NT2/D1 (cell line): ENCODE measurements around the gene RNF181.

Experiments used
- YY1 ChIP-seq: IDR thresholded peaks from 2 replicates; pipeline ENCODE4 v1.6.1; 2011; ENCODE audit not compliant: insufficient read length, insufficient read depth
- ZNF274 ChIP-seq: IDR thresholded peaks from 2 replicates; pipeline ENCODE4 v1.6.1; 2011; ENCODE audit warnings: mild to moderate bottlenecking, low read depth, low read length

GRCh38 chr2:85579266-85579935 is 16.1 kb upstream of the RNF181 start:
- no peak for TF ChIP-seq YY1
- no peak for TF ChIP-seq ZNF274
